HG03575 (cell line): ENCODE measurements around the gene PIGH.
"Not testable (repeated sequence)": the region's sequence is repeated elsewhere in the genome, so short reads cannot be mapped to it uniquely, and the experiment has no call there.

Source experiments
- ATAC-seq: cut with Tn5 transposase; IDR thresholded peaks from one replicate; pipeline ENCODE4 v1.9.1; 2021; ENCODE audit not compliant: unreplicated experiment, insufficient number of reproducible peaks, low FRiP score; ENCODE audit errors: extremely low read depth

Gene PIGH

DNA sequence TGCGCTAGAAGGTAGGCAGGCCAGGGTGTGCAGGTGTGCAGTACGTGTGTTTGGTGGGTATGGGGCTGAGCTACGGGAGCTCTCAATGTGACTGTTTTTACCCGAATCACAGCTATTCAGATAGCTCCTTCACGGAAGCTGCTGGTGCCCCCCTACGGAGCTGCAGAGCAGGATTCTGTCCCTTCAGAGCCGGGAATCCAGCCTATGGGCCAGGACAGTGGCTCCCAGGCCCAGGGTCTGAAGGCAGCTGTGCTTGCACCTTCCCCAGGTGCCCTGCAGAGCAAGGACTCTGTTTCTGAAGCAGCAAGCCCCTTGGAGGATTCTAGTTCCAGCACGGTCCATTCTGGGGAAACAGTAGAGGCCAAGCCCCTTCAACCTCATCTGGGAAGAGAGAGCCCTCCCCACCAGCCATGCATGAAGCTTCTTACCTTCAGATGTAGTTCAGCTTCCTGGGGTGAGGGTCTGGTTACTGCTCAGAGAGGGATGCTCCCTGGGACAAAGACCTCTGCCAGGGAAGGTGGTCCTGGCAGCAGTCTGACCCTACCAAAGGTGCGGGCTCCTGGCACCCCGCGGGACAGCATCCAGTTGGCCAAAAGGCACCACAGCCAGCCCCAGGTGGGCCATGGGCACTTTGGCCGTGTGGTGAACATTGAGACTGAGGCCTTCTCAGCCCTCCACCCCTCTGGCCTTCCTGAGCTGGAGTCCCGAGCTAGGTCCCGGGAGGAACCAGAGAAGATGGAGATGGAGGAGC is 37.9 kb downstream of the PIGH start:
- ATAC-seq = no peak

DNA sequence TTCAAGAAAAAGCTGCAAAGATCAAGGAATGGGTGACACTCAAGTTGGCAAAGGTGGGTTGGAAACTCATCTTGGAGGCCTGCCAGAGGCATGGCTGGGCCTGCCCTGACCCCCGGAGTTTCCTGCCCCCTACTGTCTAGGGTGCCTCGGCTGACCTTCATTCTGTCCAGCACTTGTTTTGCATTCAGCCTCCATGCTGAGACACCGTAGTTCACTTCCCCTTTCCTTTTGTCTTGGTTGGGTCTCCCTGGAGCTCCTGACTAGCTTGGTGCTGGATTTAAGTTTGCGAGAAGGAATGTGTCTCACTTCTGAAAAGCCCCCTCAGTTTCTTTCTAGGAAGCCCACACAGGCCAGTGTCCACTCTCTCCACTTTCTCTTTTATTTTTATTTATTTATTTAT is 40.4 kb downstream of the PIGH start:
- ATAC-seq = no peak

DNA sequence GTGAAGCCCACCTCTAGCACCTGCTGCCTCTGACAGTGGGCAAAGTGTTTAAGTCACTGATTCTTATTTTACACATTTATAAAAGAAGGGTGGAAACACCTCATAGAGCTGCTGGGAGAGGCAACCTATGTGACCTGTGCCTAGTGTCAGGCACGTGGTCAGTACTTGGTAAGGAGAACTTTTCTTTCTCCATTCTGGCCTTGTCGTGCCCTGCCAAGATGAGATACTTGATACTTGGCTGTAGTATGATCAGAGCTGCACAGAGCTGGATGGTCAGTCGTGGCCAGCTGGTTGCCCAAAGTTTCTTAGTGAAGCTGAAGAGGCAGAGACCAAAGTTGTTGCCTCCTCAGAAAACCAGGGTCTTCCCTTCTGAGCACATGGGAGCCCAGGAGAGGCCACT is 42.4 kb downstream of the PIGH start:
- ATAC-seq = no peak

DNA sequence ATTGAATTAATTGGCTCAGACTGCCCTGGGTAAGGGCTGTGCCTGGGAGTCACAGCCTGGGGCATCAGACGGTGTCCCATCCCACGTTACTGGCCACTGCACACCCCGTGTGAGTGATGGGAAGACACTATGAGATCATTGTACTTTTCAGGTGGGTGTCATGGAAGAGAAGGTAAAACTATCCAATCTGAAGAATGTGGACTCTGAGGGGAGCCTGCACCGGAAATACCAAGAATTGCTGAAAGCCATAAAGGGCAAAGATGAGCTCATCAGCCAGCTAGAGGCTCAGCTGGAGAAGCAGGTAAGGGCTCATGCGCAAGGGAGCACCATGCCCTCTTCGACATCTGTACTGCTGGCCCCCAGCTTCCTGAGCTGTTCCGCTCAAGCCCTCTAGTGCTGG is 43.0 kb downstream of the PIGH start:
- no peak for ATAC-seq

DNA sequence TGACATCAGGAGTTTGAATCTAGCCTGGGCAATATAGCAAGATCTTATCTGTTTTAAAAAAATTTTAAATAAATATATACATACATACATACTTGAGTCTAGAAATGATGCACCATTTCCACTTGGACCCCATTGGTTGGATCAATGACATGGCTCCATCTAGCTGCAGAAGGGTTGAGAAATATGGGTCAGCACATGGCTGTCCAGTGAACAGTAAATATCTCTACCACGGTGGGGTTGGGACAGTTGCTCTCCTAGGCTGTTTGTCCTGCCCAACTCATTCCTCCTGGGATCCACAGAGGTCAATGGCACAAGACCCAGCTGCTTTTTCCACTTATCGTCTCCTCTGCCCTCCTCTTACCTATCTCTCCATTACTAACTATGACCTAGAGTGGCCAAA is 43.4 kb downstream of the PIGH start:
- ATAC-seq = no peak

DNA sequence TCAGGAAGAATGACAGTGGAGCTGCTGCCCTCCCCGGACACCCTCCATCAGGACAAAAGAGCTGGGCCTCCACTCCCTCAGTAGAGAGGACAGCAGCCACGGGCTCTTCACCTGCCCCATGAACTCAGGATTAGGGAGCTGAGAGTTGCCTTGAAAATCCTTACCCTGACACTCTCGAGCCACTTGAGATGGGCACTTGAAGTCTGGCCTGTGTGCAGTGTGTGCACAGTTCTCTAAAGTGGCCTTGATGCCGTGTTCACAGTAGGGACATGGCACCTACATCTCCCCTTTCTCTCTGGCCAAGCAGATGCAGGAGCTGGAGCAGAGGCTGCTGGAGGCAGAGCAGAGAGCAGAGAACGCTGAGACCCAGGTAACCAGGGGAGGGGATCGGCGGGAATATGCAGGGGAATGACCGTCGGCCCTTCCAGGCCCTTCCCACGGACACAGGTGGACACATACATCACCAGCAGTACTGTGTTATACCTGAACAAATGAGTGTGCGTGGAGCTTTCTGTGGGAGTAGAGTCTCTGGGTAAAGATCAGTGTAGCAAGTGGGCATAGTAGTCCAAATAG is 44.5 kb downstream of the PIGH start:
- no peak for ATAC-seq

DNA sequence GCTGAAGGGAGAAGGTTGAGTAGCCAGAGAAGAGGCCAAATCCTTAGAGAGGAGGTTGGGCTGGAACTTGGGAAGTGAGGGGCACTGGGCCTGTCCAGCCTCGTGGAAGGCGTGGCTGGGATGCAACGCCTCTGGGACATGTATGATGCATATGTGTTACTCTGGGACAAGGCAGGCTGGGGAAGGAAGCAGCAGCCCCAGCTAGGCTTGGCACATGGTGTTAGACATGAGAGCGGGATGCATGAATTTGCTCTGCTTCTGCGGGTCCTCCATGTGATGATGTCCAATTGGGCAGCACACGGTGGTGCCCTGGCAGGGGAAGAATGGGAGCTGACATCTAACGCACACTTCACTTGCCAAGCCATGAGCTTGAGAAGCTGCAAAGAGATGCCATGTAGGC is 45.7 kb downstream of the PIGH start:
- no peak for ATAC-seq

DNA sequence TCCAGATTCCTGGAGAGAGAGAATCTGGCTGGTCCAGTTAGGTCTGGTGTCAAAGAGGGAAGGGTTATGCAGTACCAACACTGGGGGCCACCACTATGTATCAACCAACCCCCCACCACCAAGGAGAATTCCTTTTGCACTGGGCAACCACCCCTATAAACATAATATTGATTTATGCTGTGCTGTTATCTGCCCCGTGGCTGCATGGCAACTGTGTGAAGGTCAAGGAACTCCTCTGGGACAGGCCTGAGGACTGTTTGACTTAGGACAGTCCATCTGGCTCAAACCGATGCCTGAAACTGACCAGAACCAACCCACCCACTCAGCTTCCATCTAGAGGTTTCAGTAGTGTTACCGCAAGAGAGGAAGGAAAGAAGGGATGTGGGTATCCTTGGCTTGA is 46.5 kb downstream of the PIGH start:
- ATAC-seq = no peak

DNA sequence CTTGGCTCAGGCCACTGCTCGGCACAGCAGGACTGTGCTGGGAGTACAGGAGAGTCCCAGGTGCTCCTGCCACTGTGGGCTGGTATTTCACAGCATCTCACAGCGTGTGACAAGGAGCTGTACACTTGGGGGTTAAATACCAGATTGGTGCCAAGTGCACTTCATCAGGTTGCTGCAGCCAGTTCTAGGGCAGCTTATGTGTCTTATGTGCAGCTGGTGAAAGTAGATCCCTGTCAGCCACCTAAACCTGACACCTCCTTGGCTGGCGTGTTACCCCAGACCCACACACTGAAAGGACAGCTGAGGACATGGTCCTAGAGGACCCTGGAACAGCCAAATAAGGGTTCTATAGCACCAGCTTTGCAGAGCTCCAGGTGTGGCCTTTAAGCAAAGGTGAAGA is 48.1 kb downstream of the PIGH start:
- no peak for ATAC-seq

DNA sequence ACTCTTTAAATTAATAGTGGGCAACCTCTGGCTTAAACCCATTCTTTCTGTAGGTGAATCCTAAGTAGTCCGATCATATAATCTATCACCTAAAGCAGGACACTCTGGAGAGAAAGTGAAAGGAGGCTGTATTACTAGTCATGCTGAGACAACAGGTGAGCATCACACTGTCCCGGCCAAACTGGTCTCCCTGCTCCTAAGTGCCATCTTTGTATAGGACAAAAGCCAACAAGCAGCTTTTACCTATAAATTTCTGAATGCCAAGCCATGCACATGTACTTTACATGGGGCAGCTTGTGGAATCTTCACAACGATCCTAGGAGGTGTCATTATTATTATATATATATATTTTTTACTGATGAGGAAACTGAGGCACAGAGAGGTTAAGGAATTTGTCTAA is 48.9 kb downstream of the PIGH start:
- no peak for ATAC-seq

DNA sequence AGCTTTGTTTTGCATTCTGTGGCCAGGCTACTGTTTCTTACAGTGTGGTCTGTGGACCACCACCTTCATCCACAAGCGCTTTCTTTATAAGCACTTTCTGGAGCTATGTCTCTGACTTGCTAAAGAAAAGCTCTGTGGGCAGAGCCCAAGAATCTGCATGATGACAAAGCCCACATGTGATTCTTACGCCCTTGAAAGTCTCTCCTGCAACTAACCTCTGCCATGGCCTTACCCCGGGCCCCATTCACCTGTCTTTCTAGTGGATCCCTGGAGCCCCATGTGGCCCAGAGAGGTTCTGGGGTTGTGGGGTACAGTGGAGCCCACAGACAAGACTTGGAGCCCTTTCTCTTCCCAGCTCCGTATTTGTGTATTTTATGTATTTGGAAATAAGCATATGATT is 50.3 kb downstream of the PIGH start:
- no peak for ATAC-seq

DNA sequence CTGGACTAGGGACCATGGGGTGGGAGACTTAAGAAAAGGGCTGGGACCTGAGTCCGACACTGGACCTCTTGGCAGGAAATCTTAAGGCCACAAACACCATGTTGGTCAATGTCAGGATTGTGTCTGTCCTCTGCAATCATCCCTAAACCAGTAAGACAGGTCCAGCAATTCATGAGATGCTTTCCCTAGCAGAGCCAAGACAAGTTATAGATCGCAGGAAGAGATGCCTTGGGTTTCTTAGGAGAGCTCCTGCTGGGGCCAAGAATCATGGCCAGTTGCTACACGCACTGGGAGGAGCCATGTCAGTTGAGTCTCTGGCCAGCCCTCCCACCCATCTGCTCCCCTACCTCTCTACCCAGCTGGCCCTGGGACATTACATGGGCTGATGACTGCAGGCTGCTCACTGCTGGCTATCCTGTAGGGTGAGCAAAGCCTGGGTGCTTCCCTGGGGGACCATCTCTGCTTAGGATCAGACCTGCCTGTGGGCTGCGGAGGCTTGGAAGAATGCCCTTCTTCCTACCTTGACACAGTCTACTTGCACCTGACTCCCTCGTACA is 52.8 kb downstream of the PIGH start:
- no peak for ATAC-seq

DNA sequence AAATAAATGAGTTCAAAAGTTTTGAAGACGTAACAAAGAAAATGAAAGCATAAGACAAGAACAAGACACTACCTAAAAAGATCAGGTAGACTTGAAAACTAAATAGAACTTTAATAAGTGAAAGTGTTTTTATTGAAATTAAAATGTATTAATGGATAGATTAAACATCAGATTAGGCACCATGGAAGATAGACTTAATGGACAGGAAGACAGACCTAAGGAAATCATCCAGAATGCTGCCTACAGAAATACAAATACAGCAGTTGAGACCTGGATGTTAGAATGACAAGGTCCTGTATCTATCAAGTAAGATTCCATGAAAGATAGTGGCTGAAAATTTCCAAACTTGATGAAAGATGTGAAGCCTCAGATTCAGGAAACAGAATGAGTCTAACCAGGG is 55.5 kb downstream of the PIGH start:
- ATAC-seq = no peak

DNA sequence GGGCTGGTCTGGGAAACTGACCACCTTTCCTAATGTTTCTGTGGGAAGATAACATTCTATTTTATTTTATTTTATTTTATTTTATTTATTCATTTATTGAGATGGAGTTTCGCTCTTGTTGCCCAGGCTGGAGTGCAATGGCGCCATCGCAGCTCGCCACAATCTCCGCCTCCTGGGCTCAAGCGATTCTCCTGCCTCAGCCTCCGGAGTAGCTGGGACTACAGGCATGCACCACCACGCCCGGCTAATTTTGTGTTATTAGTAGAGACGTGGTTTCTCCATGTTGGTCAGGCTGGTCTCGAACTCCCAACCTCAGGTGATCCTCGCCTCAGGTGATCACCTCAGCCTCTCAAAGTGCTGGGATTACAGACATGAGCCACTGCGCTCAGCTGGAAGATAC is 57.4 kb downstream of the PIGH start:
- ATAC-seq = not testable (repeated sequence)

DNA sequence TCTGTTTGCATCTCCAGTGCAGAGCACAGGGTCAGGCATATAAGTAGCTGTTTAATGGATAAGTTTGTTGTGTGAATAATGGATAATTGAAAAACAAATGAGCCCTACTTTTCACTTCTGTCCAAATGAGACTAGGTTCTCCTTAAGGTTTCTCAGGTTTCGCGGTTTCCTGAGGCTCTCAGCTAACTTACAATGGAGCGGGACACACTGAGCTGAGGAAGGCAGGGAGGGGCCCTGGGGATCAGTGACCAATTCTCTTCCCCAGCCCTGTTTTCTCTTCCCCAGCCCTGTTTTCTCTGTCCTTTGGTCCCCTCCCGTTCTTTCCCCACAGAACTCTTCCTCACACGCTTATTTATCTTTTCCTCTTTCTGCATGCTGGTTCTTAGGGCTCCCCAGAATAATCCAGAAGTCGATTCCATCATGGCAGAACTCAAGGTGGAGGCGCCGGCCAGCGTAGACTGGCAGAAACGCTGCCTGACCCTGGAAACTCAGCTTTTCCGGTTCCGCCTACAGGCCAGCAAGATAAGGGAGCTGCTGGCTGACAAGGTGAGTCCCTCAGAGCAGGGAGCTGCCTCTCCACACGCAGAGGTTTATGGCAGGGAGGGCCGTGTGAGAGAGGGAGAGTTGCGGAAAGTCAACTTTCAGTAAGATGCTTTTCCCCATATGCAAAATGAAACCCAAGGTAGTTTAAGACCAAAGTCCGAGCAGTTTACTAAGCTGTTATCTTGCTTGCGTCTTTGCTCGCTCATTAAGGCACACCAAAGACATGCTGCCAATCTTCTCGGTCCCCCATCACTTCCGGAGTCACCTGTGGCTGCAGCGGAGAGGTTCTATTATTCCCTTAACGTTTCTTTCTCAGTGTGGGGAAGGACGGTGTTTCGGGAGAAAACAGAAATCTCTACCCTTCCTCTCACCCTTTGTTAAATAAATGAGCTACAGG is 58.4 kb downstream of the PIGH start:
- no peak for ATAC-seq
